PFSK-1 (cell line): Measurements from ENCODE around the gene LECT2. TPM values are rescaled to one million over a fixed set of nuclear protein-coding genes. Genes with fewer than 3 reads are reported as not detected.
A peak's percentile ranks its signal among the peaks of the same experiment; 100 is the strongest.

Source experiments
- FOXP2 ChIP-seq: optimal IDR thresholded peaks from 2 replicates; pipeline ENCODE3; 2011; ENCODE audit warnings: borderline replicate concordance, control low read depth, inconsistent platforms; ENCODE audit not compliant: insufficient read depth; ENCODE audit errors: extremely low read length, extremely low read depth
- POLR2AphosphoS5 ChIP-seq: IDR thresholded peaks from 2 replicates; pipeline ENCODE4 v1.6.1; 2012; ENCODE audit warnings: low read depth, mild to moderate bottlenecking, control low read depth, low read length, moderate library complexity
- REST ChIP-seq, 2 experiments: IDR thresholded peaks; 2 replicates each; pipeline versions ENCODE4 v1.6.1 to v1.8.0; 2011 to 2012; ENCODE audit warnings: low read depth in 2 of 2, low read length in 2 of 2, control low read depth in 1 of 2, inconsistent platforms in 1 of 2, mild to moderate bottlenecking in 1 of 2, moderate library complexity in 1 of 2; ENCODE audit not compliant: insufficient read depth in 1 of 2
- SIN3A ChIP-seq: IDR thresholded peaks from 2 replicates; pipeline ENCODE4 v1.6.1; 2012; ENCODE audit warnings: mild to moderate bottlenecking, low read length, moderate library complexity, borderline replicate concordance; ENCODE audit not compliant: insufficient read depth
- TAF1 ChIP-seq: IDR thresholded peaks from 2 replicates; pipeline ENCODE4 v1.6.1; 2012; ENCODE audit warnings: low read length, control low read depth, borderline replicate concordance; ENCODE audit not compliant: insufficient read depth
- polyA plus RNA-seq: library from polyadenylated mRNA; unstranded; fragments of >200 nt; gene quantifications from one replicate; pipeline ENCODE4 v1.2.1, GENCODE V29; 2012; ENCODE audit warnings: low read depth, missing spikeins; ENCODE audit not compliant: insufficient read length

Gene LECT2
- polyA plus RNA-seq = not detected

- no peak for TF ChIP-seq TAF1
- TF ChIP-seq REST (IDR thresholded peaks at IDR 0.05; ENCODE audit: insufficient read depth in 1 of 2, low read depth in 2 of 2, low read length in 2 of 2) = no peak
- no peak for TF ChIP-seq SIN3A
- TF ChIP-seq FOXP2 = no peak
- no peak for TF ChIP-seq POLR2AphosphoS5
These were observed at the start of gene LECT2 for GRCh38 chr5:135954899-135955298. Gene LECT2, minus strand, starts transcription at chr5:135954983. Its CDS starts 150 bp downstream, at chr5:135954833.

GRCh38 chr5:136004436-136004835 lies 49.7 kb upstream of the LECT2 start:
- TF ChIP-seq SIN3A (no peak), FOXP2 (no peak), TAF1 (no peak)

- peak; percentile 45 for TF ChIP-seq FOXP2
- TF ChIP-seq REST (IDR thresholded peaks at IDR 0.05; ENCODE audit: insufficient read depth in 1 of 2, low read depth in 2 of 2, low read length in 2 of 2) = no peak
These were observed 46.7 kb upstream of the LECT2 start for GRCh38 chr5:136001466-136001981.

- no peak for TF ChIP-seq POLR2AphosphoS5
- TF ChIP-seq TAF1 = no peak
- no peak for TF ChIP-seq SIN3A
- no peak for TF ChIP-seq FOXP2
- no peak for TF ChIP-seq REST (IDR thresholded peaks at IDR 0.05; ENCODE audit: insufficient read depth in 1 of 2, low read depth in 2 of 2, low read length in 2 of 2)
These were observed 46.1 kb upstream of the LECT2 start for GRCh38 chr5:136000932-136001331.

- TF ChIP-seq TAF1 (no peak), POLR2AphosphoS5 (no peak), REST (IDR thresholded peaks at IDR 0.05; ENCODE audit: insufficient read depth in 1 of 2, low read depth in 2 of 2, low read length in 2 of 2) (no peak), SIN3A (no peak), FOXP2 (no peak)
These were observed 45.4 kb upstream of the LECT2 start for GRCh38 chr5:136000147-136000546.
